Peyer's patch (tissue), 4 donors: ENCODE measurements around the gene EIF3J. TPM values are rescaled to one million over a fixed set of nuclear protein-coding genes. Genes with fewer than 3 reads are reported as not detected.

Source experiments
- DNase-seq, 3 donors: peaks; one replicate each; pipeline ENCODE4 v3.0.0-alpha.2; 2017 to 2019
- H3K27ac ChIP-seq, 4 donors: fragments of 200-600 bp; sonication (generic); one replicate each; pipeline ENCODE4 v1.5.1; 2016 to 2019
- H3K27me3 ChIP-seq, 2 donors: fragments of 200-600 bp; sonication (generic); one replicate each; pipeline ENCODE4 v1.5.1; 2019
- H3K36me3 ChIP-seq, 3 donors: fragments of 200-600 bp; sonication (generic); one replicate each; pipeline ENCODE4 v1.5.1; 2016 to 2019
- H3K4me1 ChIP-seq, 4 donors: fragments of 200-600 bp; sonication (generic); one replicate each; pipeline ENCODE4 v1.5.1; 2016 to 2019
- H3K4me3 ChIP-seq, 4 donors: fragments of 200-600 bp; sonication (generic); 1 replicate in 3 of 4; 2 replicates in 1 of 4; pipeline ENCODE4 v1.5.1; 2016 to 2019; ENCODE audit warnings: mild to moderate bottlenecking in 1 of 4
- H3K9me3 ChIP-seq, 4 donors: fragments of 200-600 bp; sonication (generic); one replicate each; pipeline ENCODE4 v1.5.1; 2016 to 2019; ENCODE audit warnings: mild to moderate bottlenecking in 1 of 4
- CTCF ChIP-seq, 6 experiments: fragments of 450-650 bp in 4 of 6; fragments of 200-600 bp in 2 of 6; sonication (generic) in 1 of 6; IDR thresholded peaks; one replicate each; pipeline ENCODE4 v1.5.1; 2017 to 2019; ENCODE audit warnings: antibody characterized with exemption in 6 of 6, mild to moderate bottlenecking in 3 of 6, moderate library complexity in 1 of 6
- POLR2A ChIP-seq, 2 donors: fragments of 450-650 bp; IDR thresholded peaks; one replicate each; pipeline ENCODE4 v1.5.1; 2017; ENCODE audit warnings: antibody characterized with exemption in 2 of 2, mild to moderate bottlenecking in 2 of 2, moderate library complexity in 2 of 2
- total RNA-seq, 4 donors: library from RNA; depleted of rRNA; stranded (reverse); fragments of >200 nt; gene quantifications; one replicate each; pipeline ENCODE4 v1.1.0, GENCODE V29; 2016

The EIF3J gene
- total RNA-seq, 4 donors from 2014 or later = 28.0 to 88.3 (median 48.3) TPM

GRCh38 chr15:44595656-44596510 is 58.9 kb downstream of the EIF3J start:
- Histone ChIP-seq H3K27ac (no peak overlapping the region), H3K36me3 (peaks cover 0 to 93% (median 6%) of the 10 kb centered on the region in 3 donors), H3K9me3 (no peaks in the 10 kb centered on the region), H3K27me3 (no peaks in the 10 kb centered on the region), H3K4me3 (no peak overlapping the region), H3K4me1 (no peaks in the 10 kb centered on the region)
- TF ChIP-seq POLR2A (IDR thresholded peaks at IDR 0.05) (no peak), CTCF (IDR thresholded peaks at IDR 0.05) (no peak)
- DNase-seq = no peak

GRCh38 chr15:44596511-44597010 is 59.6 kb downstream of the EIF3J start:
- Histone ChIP-seq H3K36me3 (peaks cover 0 to 93% (median 6%) of the 10 kb centered on the region in 3 donors), H3K4me3 (no peak overlapping the region), H3K9me3 (no peaks in the 10 kb centered on the region), H3K4me1 (no peaks in the 10 kb centered on the region), H3K27me3 (no peaks in the 10 kb centered on the region), H3K27ac (no peak overlapping the region)
- no peak for DNase-seq
- TF ChIP-seq POLR2A (IDR thresholded peaks at IDR 0.05) = no peak
- no peak for TF ChIP-seq CTCF (IDR thresholded peaks at IDR 0.05)

GRCh38 chr15:44598066-44598465 is 61.1 kb downstream of the EIF3J start:
- H3K27ac ChIP-seq = no peak overlapping the region
- no peaks in the 10 kb centered on the region for H3K9me3 ChIP-seq
- no peak for TF ChIP-seq POLR2A (IDR thresholded peaks at IDR 0.05)
- no peak for TF ChIP-seq CTCF (IDR thresholded peaks at IDR 0.05)
- no peaks in the 10 kb centered on the region for H3K27me3 ChIP-seq
- H3K4me3 ChIP-seq = no peak overlapping the region
- H3K4me1 ChIP-seq = no peaks in the 10 kb centered on the region
- H3K36me3 ChIP-seq = peaks cover 0 to 89% (median 0%) of the 10 kb centered on the region in 3 donors
- DNase-seq = no peak

- Histone ChIP-seq H3K36me3 (peaks cover 0 to 89% (median 0%) of the 10 kb centered on the region in 3 donors), H3K4me1 (no peaks in the 10 kb centered on the region), H3K27me3 (no peaks in the 10 kb centered on the region), H3K27ac (peak overlapping the region in 1 of 4 donors; percentile 18), H3K4me3 (no peak overlapping the region), H3K9me3 (no peaks in the 10 kb centered on the region)
- no peak for TF ChIP-seq POLR2A (IDR thresholded peaks at IDR 0.05)
- no peak for TF ChIP-seq CTCF (IDR thresholded peaks at IDR 0.05)
- DNase-seq = no peak
Observed at GRCh38 chr15:44598892-44599291, 61.9 kb downstream of the EIF3J start.

- Histone ChIP-seq H3K4me3 (no peak overlapping the region), H3K9me3 (no peaks in the 10 kb centered on the region), H3K4me1 (no peaks in the 10 kb centered on the region), H3K36me3 (peaks cover 0 to 90% (median 0%) of the 10 kb centered on the region in 3 donors), H3K27me3 (no peaks in the 10 kb centered on the region), H3K27ac (no peak overlapping the region)
- DNase-seq = no peak
- TF ChIP-seq CTCF (IDR thresholded peaks at IDR 0.05) (no peak), POLR2A (IDR thresholded peaks at IDR 0.05) (no peak)
Observed at GRCh38 chr15:44603126-44603525, 66.2 kb downstream of the EIF3J start.
